Chondrocyte (in vitro differentiated cells): ENCODE data around the gene LARP1. TPM values are rescaled to one million over a fixed set of nuclear protein-coding genes. Genes with fewer than 3 reads are reported as not detected.
A peak's percentile ranks its signal among the peaks of the same experiment; 100 is the strongest.

Experiments
- DNase-seq: peaks from one replicate; pipeline ENCODE4 v3.0.0; 2021; ENCODE audit warnings: mixed read lengths, low spot score
- H3K27ac Mint-ChIP-seq: one replicate; pipeline ENCODE4 v1.8.0; 2021; ENCODE audit warnings: mild to moderate bottlenecking, moderate library complexity, mixed read lengths; ENCODE audit not compliant: unreplicated experiment
- H3K27me3 Mint-ChIP-seq: 2 replicates; pipeline ENCODE4 v1.8.0; 2021; ENCODE audit warnings: low read depth, mixed read lengths
- H3K36me3 Mint-ChIP-seq: 2 replicates; pipeline ENCODE4 v1.8.0; 2021; ENCODE audit warnings: low read depth, mixed read lengths
- H3K4me1 Mint-ChIP-seq: 2 replicates; pipeline ENCODE4 v1.8.0; 2021; ENCODE audit warnings: low read depth, mild to moderate bottlenecking, mixed read lengths
- H3K4me3 Mint-ChIP-seq: one replicate; pipeline ENCODE4 v1.8.0; 2021; ENCODE audit warnings: mild to moderate bottlenecking, moderate library complexity, mixed read lengths; ENCODE audit not compliant: unreplicated experiment
- H3K9me3 Mint-ChIP-seq: 2 replicates; pipeline ENCODE4 v1.8.0; 2021; ENCODE audit warnings: low read depth, mixed read lengths
- total RNA-seq: library from RNA; stranded (reverse); gene quantifications from 3 replicates; pipeline ENCODE4 v1.2.1, GENCODE V29; 2021
- TF ChIP-seq, protein P1 (sequence below): fragments of 200-600 bp; sonication (generic); IDR thresholded peaks from 2 replicates; pipeline ENCODE4 v1.5.0; 2021; ENCODE audit warnings: antibody characterized with exemption, mild to moderate bottlenecking, moderate library complexity

The LARP1 gene
- total RNA-seq, 1 donor from 2014 or later, result 258 TPM

DNA sequence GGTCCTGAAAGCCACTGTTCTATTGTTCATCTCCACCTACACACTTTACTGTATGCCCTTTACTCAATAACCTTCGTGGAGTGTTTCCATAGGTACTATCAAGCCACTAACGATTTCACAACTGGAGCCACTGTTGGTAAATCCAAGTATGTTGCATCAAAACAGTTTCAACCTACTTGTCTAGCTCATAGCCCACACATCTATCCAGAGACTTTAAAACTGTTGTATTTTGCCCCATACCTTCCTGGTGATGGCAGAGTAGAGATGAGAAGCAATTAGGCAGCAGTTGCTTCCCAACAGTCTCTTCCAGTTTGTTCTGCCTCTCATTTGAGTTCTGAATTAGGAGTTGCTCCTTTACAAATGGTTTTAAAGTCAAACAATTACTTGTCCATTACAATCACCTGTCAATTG is 94.6 kb downstream of the LARP1 start:
- no peak for DNase-seq
- Mint-ChIP-seq H3K27ac (peak overlapping the region; percentile 88), H3K4me3 (peak overlapping the region; percentile 74), H3K4me1 (peaks cover 23% of the 10 kb centered on the region), H3K36me3 (no peaks in the 10 kb centered on the region), H3K27me3 (no peaks in the 10 kb centered on the region), H3K9me3 (no peaks in the 10 kb centered on the region)
- TF ChIP-seq, protein P1, sequence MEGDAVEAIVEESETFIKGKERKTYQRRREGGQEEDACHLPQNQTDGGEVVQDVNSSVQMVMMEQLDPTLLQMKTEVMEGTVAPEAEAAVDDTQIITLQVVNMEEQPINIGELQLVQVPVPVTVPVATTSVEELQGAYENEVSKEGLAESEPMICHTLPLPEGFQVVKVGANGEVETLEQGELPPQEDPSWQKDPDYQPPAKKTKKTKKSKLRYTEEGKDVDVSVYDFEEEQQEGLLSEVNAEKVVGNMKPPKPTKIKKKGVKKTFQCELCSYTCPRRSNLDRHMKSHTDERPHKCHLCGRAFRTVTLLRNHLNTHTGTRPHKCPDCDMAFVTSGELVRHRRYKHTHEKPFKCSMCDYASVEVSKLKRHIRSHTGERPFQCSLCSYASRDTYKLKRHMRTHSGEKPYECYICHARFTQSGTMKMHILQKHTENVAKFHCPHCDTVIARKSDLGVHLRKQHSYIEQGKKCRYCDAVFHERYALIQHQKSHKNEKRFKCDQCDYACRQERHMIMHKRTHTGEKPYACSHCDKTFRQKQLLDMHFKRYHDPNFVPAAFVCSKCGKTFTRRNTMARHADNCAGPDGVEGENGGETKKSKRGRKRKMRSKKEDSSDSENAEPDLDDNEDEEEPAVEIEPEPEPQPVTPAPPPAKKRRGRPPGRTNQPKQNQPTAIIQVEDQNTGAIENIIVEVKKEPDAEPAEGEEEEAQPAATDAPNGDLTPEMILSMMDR, result peak; percentile 43

DNA sequence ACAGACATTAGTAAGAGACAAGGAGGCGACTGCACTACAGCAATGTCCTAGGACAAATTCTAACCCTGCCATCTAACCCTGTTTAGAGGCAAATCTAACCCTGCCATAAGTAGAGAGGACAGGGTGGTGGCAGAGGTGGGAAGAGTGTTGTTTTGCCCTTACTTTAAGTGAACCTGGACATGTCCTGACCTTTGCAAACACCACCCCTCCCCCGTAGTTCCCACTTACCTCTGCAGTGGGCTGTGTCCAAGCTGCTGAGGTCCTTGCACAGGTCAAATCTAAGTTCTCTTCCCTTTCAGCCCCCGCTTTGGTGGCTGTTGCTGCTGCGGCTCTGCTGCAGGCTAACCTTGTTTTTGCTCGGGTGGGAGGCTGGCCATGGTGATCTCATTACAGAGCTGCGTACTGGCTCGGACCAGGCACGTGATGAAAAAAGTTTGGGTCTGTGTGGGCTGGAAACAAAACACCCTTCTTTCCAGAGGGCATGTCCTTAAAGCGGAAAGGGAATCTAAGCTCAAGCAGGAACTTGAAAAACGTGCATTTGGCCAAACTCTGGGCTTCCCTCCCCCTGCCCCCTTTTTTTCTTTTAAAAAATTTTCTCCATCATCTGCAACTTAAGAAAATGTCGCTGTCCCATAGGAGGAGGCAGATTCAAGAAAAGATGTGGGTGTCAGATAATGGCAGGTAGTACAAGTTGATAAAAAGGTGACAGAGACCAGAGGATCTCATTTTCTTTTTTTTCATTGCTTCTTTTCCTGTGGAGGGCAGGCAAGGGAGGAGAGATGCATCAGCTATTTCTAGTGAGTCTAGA is 95.3 kb downstream of the LARP1 start, which contains the start of gene FAXDC2:
Gene FAXDC2 (minus strand): TSS at position 349 of the 808 bp plus-strand sequence. CDS start 12,425 bp downstream, outside the sequence.
- Mint-ChIP-seq H3K4me1 (peaks cover 23% of the 10 kb centered on the region), H3K4me3 (peak within 1 kb of the TSS; percentile 74)

DNA sequence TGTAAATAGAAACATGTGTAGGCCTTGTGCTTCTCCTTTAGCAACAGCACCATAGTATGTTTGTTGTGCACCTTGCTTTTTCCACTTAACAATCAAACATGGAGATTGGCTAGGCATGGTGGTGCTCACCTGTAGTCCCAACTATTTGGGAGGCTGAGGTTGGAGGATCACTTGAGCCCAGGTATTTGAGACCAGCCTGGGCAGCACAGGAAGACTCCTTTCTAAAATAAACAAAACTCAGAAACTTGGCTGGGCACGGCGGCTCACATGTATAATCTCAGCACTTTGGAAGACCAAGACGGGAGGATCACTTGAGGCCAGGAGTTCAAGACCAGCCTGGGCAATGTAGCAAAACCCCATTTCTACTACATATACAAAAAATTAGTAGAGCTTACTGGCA is 96.2 kb downstream of the LARP1 start:
- TF ChIP-seq, protein P1, result no peak
- Mint-ChIP-seq H3K9me3 (no peaks in the 10 kb centered on the region), H3K27ac (peak overlapping the region; percentile 88), H3K36me3 (no peaks in the 10 kb centered on the region), H3K4me1 (peaks cover 23% of the 10 kb centered on the region), H3K27me3 (no peaks in the 10 kb centered on the region), H3K4me3 (no peak overlapping the region)
- DNase-seq, result no peak

More for the DNA sequence above, 95.3 kb downstream of the LARP1 start, which contains the start of gene FAXDC2:
- Mint-ChIP-seq H3K9me3 (no peaks in the 10 kb centered on the region), H3K36me3 (no peaks in the 10 kb centered on the region), H3K27me3 (no peaks in the 10 kb centered on the region), H3K27ac (peak within 1 kb of the TSS; percentile 88)
- DNase-seq, result no peak
- TF ChIP-seq, protein P1, result no peak

DNA sequence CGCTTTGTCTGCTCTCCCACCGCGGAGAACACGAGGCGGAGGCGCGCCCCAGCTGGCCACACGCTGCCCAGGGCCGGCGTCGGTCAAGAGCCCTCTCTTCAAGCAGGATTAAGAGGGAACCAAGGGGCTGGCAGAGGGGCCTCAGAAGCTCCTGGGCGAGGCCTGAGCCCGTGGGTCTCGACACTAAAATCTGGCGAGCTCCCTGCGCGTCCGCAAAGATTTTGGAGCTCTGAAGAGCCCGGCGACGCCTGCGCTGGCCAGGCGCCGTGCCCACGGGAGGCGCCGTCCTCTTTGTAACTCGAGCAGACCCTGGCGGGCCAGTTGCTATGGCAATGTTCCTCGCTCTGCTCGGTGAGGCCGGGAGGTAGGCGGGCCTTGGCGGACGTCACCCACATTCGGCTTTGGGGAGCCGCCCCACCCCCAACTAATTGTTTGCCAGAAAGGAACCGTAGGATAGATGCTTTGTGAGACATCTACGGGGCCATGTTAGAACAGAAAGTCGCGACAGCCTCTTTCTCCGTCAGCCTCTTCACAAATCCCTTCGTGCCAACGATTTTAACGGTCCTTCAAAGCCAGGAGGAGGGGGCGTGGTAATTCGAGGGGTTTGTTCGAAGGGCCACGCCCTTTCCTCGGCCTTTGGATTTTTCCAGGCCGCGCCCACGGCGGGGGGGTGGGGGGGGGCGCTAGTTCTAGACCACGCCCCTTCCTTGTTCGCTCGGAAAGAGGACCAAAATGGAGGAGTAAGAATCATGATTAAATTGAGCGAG is 102.5 kb downstream of the LARP1 start:
- H3K4me1 Mint-ChIP-seq, result peaks cover 42% of the 10 kb centered on the region
- H3K9me3 Mint-ChIP-seq, result no peaks in the 10 kb centered on the region
- H3K36me3 Mint-ChIP-seq, result peaks cover under 1% of the 10 kb centered on the region
- peak overlapping the region; percentile 77 for H3K4me3 Mint-ChIP-seq
- H3K27me3 Mint-ChIP-seq, result no peaks in the 10 kb centered on the region
- DNase-seq, result peak; percentile 98
- peak overlapping the region; percentile 99 for H3K27ac Mint-ChIP-seq
- TF ChIP-seq, protein P1, result peak; percentile 57

DNA sequence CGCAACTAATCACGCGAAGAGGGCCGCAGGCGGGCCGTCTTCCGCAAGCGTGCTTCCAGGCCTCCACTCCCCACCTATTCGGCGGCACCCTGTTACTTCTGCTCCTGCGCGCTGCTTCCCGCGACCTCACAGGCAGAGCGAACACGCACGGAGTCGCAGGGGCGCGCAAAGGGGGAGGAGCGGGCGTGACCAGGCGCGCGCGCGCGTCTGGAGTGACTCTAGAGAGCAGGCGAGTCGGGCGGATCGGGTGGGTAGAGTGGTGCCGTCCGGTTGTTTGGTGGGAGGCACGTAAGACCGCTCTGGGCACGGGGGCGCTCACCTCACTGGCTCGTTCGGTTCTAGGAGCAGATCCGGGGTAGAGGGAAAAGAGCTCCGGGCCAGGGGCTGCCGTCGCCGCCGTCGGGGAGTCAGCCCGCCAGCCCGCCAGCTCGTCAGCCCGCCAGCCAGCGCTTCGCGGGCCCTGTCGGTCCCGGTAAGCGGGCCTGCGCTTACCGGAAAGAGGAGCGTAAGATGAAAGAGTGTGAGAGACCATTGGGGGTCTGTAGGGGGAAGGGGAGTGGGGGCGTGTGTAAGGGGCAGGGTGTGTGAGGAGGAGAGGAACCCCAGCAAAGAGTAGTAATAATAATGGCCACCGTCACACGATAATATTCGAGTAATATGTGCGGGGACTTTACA is 103.3 kb downstream of the LARP1 start, which contains the start of gene CNOT8:
Gene CNOT8 (plus strand): TSS at position 331 of the 675 bp plus-strand sequence. CDS start 4,652 bp downstream, outside the sequence.
- TF ChIP-seq, protein P1, result no peak
- peak within 1 kb of the TSS; percentile 99 for H3K27ac Mint-ChIP-seq

More for the DNA sequence above, 103.3 kb downstream of the LARP1 start, which contains the start of gene CNOT8:
- Mint-ChIP-seq H3K9me3 (no peaks in the 10 kb centered on the region), H3K27me3 (no peaks in the 10 kb centered on the region), H3K4me1 (peaks cover 43% of the 10 kb centered on the region), H3K36me3 (peaks cover 2% of the 10 kb centered on the region), H3K4me3 (peak within 1 kb of the TSS; percentile 77)
- DNase-seq, result peak; percentile 100
